ENCODE results near the gene HMGN3. TPM values are rescaled to one million over a fixed set of nuclear protein-coding genes. Genes with fewer than 3 reads are reported as not detected.

Gene HMGN3
- total RNA-seq, 1 donor from 2014 or later = 29.9 TPM

- Mint-ChIP-seq H3K27me3 (no peaks in the 10 kb centered on the region), H3K9me3 (no peaks in the 10 kb centered on the region), H3K4me3 (peak overlapping the region; percentile 96), H3K36me3 (ENCODE audit: low read depth) (peaks cover 5% of the 10 kb centered on the region), H3K4me1 (peaks cover 14% of the 10 kb centered on the region), H3K27ac (peak overlapping the region; percentile 89)
- intact Hi-C loops (cut with micrococcal nuclease) = loop anchor here (10.0 kb wide), 1 partner anchor 632 kb away; no protein-coding TSS in a partner anchor
- TF ChIP-seq CTCF (IDR thresholded peaks at IDR 0.05) = no peak
- CTCF ChIA-PET = no interaction called here
- POLR2A ChIA-PET = interaction anchor here (1.1 kb wide), 1 partner anchor 155 kb away, joined by 3 read pairs; the partner anchor contains the start of gene PHIP
- DNase-seq = no peak
- no peak for ATAC-seq (ENCODE audit: low read depth)
Observed at GRCh38 chr6:79232696-79233462, 1.6 kb downstream of the HMGN3 start.

- Mint-ChIP-seq H3K4me3 (no peak overlapping the region), H3K27ac (peak overlapping the region; percentile 24), H3K4me1 (peaks cover 14% of the 10 kb centered on the region), H3K27me3 (no peaks in the 10 kb centered on the region), H3K36me3 (ENCODE audit: low read depth) (peaks cover 5% of the 10 kb centered on the region), H3K9me3 (no peaks in the 10 kb centered on the region)
- DNase-seq = no peak
- no peak for TF ChIP-seq CTCF (IDR thresholded peaks at IDR 0.05)
- intact Hi-C loops (cut with micrococcal nuclease) = loop anchor here (10.0 kb wide), 1 partner anchor 633 kb away; no protein-coding TSS in a partner anchor
- POLR2A ChIA-PET = no interaction called here
- CTCF ChIA-PET = no interaction called here
- ATAC-seq (ENCODE audit: low read depth) = no peak
Observed at GRCh38 chr6:79231666-79232065, 2.8 kb downstream of the HMGN3 start.

GRCh38 chr6:79231101-79231500, 3.4 kb downstream of the HMGN3 start:
- Mint-ChIP-seq H3K4me3 (no peak overlapping the region), H3K4me1 (peaks cover 14% of the 10 kb centered on the region), H3K27me3 (no peaks in the 10 kb centered on the region), H3K36me3 (ENCODE audit: low read depth) (peaks cover 5% of the 10 kb centered on the region), H3K9me3 (no peaks in the 10 kb centered on the region), H3K27ac (no peak overlapping the region)
- ChIA-PET POLR2A (no interaction called here), CTCF (no interaction called here)
- DNase-seq (no peak), ATAC-seq (ENCODE audit: low read depth) (no peak)
- intact Hi-C loops (cut with micrococcal nuclease) = loop anchor here (10.0 kb wide), 1 partner anchor 634 kb away; no protein-coding TSS in a partner anchor
- no peak for TF ChIP-seq CTCF (IDR thresholded peaks at IDR 0.05)

- no peaks in the 10 kb centered on the region for H3K27me3 Mint-ChIP-seq
- TF ChIP-seq CTCF (IDR thresholded peaks at IDR 0.05) = no peak
- H3K36me3 Mint-ChIP-seq (ENCODE audit: low read depth) = peaks cover 5% of the 10 kb centered on the region
- no peak overlapping the region for H3K27ac Mint-ChIP-seq
- intact Hi-C loops (cut with micrococcal nuclease) = loop anchor here (10.0 kb wide), 1 partner anchor 635 kb away; no protein-coding TSS in a partner anchor
- ChIA-PET CTCF (no interaction called here), POLR2A (no interaction called here)
- ATAC-seq (ENCODE audit: low read depth) (no peak), DNase-seq (no peak)
- peaks cover 14% of the 10 kb centered on the region for H3K4me1 Mint-ChIP-seq
- no peaks in the 10 kb centered on the region for H3K9me3 Mint-ChIP-seq
- H3K4me3 Mint-ChIP-seq = no peak overlapping the region
Observed at GRCh38 chr6:79230149-79230548, 4.3 kb downstream of the HMGN3 start.

- no peaks in the 10 kb centered on the region for H3K9me3 Mint-ChIP-seq
- ChIA-PET CTCF (no interaction called here), POLR2A (no interaction called here)
- H3K27me3 Mint-ChIP-seq = no peaks in the 10 kb centered on the region
- DNase-seq = no peak
- intact Hi-C loops (cut with micrococcal nuclease) = no loop called here
- peaks cover 1% of the 10 kb centered on the region for H3K4me1 Mint-ChIP-seq
- H3K36me3 Mint-ChIP-seq (ENCODE audit: low read depth) = no peaks in the 10 kb centered on the region
- no peak for TF ChIP-seq CTCF (IDR thresholded peaks at IDR 0.05)
- ATAC-seq (ENCODE audit: low read depth) = no peak
- H3K27ac Mint-ChIP-seq = no peak overlapping the region
- H3K4me3 Mint-ChIP-seq = no peak overlapping the region
Observed at GRCh38 chr6:79227445-79227844, 7.0 kb downstream of the HMGN3 start.
